NCI-H524 treated with DMSO at 0.1 percent for 48 hours (cell line): ENCODE measurements around the gene ATP5IF1.

ENCODE experiments used
- DNase-seq: peaks from one replicate; lab custom pipeline; 2025; lab: John Stamatoyannopoulos, UW

ATP5IF1 gene

DNA sequence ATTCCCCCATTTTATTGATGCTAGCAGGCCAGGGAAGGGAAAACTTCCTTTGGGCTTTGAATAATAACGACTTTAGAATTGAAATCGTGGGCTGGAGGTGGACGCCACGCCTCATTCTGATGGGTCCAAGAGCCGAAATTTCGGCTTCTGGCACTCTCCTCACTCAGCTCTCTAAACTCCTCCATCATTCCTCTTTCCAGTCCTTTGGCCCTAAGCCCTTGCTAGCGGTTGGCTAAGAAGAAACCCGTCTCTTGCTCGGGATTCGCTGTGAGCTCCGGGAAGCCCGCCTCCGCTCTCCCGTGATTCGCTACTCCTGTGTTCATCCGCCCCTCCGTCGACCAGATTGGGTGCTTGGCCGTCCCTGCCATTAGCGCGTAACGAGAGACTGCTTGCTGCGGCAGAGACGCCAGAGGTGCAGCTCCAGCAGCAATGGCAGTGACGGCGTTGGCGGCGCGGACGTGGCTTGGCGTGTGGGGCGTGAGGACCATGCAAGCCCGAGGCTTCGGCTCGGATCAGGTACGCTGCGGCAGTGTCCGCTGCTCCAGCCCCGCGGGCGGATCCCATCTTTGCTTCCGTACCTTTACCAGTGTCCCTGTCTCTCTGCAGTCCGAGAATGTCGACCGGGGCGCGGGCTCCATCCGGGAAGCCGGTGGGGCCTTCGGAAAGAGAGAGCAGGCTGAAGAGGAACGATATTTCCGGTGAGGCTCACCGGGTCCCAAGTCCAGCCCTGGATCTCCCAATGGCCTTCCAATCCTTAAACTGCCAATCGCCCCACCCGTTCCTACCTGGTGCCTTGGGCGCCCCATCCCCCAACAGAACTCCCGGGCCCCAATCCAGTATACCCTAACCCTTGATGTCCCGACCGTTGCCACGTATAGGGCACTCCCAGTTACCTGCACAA lies at the start of gene ATP5IF1:
TSS of gene ATP5IF1 (plus strand) at position 370 of the 901 bp plus-strand sequence. CDS start at position 430, 60 bp downstream.
- DNase-seq = peak; percentile 84

DNA sequence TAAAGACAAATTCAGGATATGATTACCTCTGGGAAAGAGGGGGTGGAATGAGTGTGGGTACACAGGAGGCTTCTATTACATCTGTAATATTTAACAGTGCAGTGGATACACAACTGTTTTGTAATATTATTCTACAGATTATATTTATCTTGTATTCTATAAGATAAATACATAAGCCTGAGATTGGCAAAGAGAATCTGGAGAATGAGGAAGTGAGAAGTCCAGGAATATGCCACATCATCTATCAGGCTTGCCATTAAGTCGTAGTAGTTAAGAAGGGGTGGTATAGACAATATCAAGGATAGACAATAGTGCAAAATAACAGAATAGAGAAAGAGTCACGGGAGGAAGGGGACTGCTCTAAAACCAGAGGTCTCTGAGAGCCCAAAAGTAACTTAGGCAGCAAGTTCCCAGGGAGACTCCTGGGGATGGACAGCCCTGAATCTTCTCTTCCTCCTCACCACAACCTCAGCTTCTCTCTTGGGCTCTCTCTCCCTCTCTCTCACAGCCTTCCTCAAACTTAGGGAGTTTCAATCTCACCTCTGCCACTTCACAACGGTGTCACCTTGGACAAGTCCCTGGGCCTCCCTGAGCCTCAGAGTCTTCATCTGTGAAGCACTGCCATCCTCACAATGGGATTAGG lies 45.5 kb upstream of the ATP5IF1 start:
- no peak for DNase-seq

DNA sequence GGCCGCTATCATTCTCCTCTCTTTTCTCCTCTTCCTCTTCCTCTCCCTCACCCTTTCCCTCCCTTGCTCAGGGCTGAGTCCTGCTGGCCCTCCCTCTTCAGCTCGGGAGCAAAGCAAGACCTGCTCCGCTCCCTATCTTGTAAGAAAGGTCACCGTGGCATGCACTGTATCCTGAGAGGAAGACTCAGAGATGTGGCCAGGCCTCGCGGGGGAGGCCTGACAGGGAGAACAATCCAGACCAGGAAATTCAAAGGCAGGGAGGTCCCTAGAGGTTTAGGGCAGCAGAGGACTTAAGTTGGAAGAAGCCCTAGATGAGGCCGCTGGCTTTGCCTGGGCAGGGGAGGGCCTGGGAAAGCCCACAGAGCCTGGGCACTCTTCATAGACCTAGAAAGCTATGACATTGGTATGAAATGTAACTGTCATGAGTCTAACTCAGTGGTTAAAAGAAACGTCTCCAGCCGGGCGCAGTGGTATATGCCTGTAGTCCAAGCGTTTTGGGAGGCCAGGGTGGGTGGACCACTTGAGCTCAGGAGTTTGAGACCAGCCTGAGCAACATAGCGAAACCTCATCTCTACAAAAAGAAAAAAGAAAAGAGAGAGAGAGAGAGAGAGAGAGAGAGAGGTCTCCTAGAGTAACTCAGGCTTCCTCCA lies 44.8 kb upstream of the ATP5IF1 start:
- no peak for DNase-seq

DNA sequence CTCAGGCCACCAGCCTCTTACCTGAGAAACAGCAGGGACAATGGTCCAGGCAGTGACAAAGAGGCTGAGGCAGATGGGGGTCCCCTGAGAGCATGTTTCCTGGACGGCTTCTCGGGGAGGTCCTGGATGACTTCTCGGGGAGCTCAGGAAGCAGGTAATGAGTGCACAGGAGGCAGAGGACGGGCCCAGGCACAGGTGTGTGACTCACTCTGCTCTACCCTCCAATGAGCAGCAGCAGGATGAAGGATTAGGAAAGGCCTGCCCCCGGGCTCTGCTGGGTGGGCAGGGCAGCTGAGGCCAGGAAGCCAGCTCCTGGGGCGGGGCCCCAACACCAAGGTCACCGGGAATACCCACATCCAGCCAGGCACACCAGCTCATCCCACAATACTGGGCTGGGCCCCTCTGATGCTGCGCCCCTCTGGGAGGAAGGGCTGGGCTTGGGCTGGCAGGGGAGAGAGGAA lies 42.2 kb upstream of the ATP5IF1 start:
- DNase-seq = no peak

DNA sequence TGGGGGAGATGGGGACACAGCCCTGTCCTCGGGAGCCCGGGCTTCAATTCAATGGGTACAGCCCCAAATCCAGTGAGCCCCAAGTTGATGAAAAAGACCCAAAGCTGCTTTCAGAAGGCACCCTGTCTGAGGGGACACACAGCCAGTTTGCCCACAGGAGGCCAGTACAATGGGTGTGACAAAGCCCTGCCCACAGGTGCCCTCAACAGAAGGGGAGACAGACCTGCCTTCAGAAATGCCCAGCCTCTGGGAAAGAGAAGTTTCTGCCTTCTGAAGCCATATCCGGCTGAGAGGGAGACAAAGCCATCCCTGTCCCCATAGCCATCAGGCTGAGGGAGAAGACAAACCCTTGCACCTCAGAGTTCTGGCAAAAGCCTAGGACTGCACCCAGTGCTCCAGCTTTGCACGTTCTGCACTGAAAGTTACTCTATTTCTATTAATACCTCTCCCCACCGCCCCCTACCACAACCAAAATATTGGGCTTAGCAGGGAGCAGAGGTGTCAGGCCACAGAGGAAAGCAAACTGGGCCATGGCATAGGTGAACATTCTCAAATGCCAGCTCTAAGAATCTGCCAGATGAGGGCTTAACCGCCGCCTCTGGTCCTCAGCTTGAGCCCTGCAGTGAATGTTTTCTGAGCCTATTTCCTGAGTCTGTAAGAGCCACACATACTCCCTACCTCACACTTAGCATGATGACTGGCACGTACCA lies 41.4 kb upstream of the ATP5IF1 start:
- DNase-seq = no peak

DNA sequence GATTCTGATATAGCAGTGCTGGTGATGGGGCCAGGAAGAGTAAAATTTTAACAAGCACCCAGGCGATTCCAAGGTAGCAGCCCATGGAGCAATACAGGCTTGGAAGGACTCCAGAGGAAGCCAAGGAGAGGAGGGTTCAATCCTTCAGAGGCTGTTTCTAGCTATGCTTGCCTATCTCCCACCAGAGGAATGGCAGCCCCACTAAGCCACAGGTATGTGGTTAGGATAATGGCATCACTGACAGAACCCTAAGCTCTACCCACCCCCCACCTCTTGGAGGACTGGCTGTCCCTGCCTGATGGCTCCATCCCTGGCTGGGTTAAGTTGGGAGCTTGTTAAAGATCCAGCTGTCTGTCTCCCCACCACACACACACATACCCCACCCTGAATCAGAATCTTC lies 40.1 kb upstream of the ATP5IF1 start:
- DNase-seq = no peak

DNA sequence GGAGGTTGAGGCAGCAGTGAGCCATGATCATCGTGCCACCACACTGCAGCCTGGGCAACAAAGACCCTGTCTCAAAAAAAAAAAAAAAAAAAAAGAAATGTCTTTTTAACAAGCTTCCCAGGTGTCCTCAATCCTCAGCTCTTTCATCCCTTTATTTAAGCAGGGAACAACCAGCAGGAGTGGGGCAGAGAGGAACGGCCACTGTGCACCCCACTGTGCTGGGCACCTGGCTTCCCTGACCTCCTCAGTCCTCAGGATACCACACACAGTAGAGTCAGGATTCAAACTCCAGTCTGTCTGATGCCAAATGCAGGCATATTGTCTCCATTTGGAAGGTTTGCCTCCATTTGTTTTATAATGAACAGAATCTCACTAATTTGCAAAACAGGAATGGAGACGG lies 39.6 kb upstream of the ATP5IF1 start:
- DNase-seq = no peak

DNA sequence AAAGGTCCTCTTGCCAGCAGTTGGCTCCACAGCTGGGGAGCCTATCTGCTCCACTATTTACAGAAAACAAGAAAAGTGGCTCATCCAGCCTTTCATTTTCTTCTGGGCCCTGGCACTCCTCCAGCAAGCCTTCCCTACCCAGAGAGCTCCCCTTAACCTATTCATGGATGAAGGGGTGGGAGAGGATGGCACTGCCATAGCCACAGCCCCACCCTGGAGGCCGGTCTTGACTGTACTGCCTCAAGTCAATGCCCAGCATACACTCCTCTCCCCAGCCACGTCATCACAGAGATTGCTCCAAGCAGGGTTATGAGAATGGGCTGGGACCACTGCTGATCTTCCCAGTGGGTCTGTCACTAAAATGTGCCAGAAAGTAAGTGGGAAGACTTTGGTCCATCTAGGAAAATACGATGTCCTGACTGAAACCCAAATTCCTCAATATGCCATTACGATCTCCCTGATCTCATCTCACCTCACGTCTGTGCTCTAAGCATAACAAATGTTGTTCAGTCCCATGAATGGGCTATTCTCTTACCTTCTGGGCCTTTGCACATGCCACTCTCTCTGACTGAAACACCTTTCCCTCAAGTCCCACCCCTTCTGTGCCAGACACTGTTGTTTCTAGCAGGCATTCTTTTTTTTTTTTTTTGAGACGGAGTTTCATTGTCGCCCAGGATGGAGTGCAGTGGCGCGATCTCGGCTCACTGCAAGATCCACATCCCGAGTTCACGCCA lies 38.1 kb upstream of the ATP5IF1 start:
- no peak for DNase-seq

DNA sequence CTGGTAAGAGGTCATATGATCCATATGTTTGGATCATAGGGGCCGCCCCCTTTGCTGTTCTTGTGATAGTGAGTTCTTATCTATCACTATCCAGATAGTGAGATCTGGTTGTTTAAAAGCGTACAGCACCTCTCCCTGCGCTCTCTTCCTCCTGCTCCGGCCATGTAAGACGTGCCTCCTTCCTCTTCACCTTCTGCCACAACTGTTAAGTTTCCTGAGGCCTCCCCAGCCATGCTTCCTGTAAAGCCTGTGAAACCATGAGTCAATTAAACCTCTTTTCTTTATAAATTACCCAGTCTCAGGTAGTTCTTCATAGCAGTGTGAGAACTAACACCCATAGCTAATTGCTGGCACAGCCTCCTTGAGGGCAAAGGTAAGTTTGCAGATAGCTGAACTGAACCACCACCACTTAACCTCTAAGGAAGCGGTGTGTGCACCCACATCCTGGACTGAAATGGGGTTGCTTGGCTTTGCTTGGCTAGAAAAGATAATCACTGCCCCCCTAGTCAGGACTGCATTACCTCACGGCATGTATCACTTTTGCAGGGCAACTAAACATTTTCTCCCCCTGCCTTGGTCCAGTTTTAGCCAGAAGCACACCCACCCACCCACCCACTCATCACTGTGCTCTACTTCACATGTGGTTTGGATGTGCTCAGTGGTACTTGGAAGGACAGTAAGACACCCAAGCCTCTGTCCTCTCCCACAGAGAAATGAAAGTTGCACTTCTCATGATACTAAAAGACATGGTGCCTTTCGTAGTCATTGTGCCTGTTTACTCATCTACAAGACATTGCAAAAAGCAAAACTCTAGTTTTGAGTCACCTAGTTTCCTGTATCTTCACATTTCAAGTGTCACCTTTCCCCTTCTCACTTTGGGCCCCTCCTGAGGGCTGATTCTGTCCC lies 36.3 kb upstream of the ATP5IF1 start:
- DNase-seq = no peak

DNA sequence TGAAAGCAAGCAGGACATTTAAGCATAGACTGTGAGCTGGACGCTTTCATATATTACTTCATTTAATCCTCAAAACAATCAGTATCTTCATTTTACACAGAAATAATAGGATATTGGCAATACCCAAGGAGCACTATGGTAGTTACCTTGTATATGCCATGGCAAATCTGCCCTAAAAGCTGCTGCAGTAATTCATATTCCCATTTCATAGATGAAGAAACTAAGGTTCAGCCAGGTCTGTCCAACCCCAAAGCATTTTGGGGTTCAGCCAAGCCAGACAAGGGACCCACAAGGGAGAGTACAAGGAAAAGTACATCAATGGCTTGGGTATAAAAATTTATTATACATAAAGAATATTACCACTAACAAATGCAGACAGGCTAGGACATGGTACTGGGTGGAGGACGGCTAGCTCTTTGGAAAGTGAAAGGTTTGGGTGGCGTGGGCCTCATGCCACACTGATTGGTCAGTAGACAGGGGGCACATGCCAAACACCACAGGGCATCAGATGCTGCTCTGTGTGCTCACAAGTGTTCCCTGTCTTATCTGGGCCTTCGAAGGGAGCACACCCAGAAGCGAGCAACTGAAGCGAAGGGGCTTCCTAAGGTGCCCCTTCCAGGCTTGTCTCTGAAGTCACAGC lies 35.6 kb upstream of the ATP5IF1 start:
- DNase-seq = no peak

DNA sequence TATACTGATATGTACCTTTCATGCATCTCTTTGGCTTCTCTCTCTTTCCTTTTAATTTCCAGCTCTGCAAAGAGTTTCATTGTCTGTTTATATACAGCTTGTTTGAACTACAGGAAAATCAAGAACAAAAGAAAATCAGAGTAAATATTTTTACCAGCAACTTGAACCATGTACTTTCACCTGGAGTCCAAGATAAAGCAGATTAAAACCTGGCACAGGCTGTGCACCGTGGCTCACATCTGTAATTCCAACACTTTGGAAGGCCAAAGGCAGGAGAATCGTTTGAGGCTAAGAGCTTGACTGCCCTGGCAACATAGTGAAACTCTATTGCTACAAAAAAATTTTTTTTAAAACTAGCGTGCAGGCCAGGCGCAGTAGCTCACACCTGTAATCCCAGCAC lies 30.7 kb upstream of the ATP5IF1 start:
- DNase-seq = no peak

DNA sequence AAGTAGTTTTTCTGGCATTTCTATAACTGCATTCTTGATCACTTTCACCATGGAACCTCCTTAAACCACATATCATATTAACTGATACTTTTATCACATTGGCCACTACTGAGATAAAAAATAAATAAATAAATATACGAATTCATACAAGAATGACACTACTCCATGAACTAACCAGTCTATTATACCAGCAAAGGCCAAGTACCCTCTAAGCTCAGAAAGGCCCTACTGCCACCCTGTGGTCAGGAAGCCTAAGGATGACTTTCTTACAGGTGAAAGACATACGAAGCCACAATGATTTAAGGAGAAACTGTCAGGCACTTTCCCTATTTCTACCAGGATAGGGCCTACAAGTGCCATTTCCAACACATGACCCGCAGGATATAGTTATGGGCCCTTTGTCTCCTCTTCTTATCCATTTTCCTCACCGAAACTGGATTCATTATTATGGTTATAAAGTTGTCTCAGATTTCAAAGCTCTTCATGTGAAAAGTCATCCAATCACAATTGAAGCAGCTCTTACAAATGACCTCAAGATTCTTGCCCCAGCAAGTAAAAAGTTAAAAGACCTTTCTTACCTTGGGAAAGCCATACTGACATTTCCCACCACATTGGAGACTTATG lies 27.0 kb upstream of the ATP5IF1 start:
- DNase-seq = peak; percentile 3

DNA sequence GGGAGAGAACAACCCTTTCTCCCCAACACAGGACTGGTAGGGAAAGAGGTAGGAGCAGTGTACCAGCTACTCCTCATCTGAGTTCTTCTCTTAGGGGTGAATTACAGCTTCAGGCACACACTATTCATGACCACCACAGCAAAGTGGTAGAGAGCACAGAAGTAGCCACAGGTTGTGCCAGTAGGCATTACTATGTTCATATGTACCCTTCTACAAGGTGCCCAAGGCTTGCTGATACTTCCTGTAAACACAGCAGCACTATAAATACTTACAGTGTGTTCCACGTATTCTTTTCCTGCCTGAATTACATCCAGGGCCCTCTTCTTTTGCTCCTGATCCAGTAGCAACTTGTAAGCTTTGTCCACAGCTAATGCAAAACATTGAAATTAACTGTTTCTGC lies 26.2 kb upstream of the ATP5IF1 start:
- DNase-seq = no peak

DNA sequence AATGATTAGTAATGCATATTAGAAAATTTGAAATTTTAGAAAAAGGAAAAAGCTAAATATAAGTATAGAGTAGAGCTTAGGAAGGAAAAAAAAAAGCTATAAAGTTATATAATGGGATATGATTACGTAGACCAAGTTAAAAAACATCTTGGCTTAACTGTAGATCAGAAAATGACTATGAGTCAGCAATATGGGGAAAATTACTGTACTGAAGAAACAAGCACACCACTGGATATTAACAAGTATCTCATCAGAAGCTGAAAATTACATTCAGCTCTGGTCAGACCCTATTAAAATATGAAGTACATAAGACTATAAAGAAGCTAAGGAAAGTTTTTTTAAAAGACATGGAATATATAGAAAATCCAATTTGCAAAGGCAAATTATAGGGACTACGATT lies 22.6 kb upstream of the ATP5IF1 start:
- no peak for DNase-seq

DNA sequence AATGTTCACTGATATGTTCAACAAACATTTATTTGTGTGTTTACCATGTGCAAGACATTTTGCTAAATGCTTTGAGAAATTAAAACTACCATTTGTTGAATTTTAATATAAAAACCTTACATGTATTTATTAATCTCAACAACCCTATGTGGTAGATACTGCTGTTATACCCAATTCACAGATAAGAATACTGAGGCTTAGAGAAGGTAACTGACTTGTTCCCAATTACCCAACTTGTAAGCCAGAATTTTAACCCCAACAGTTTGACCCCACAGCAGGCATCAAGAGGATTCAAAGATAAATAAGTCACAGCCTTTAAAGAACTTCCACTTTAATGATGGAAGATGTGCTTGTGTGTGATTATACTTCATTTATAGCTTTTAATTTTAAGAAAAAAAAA lies 6.8 kb upstream of the ATP5IF1 start:
- no peak for DNase-seq

DNA sequence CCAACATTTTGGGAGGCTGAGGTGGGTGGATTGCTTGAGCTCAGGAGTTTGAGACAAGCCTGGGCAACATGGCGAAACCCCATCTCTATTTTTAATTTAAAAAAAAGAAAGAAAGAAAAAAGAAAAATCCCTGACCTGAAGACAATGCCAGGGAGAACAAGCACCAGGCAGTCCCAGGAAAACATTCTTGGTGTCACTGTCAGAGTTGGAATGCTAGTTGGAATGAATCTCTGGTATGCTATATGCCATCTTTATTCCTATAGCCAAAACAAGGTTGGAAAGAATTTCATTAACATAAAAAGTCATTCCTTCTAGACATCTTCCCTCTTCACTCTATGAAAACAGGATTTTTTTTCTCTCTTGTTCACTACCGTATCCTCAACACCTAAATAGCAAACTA lies 5.9 kb upstream of the ATP5IF1 start:
- DNase-seq = no peak

DNA sequence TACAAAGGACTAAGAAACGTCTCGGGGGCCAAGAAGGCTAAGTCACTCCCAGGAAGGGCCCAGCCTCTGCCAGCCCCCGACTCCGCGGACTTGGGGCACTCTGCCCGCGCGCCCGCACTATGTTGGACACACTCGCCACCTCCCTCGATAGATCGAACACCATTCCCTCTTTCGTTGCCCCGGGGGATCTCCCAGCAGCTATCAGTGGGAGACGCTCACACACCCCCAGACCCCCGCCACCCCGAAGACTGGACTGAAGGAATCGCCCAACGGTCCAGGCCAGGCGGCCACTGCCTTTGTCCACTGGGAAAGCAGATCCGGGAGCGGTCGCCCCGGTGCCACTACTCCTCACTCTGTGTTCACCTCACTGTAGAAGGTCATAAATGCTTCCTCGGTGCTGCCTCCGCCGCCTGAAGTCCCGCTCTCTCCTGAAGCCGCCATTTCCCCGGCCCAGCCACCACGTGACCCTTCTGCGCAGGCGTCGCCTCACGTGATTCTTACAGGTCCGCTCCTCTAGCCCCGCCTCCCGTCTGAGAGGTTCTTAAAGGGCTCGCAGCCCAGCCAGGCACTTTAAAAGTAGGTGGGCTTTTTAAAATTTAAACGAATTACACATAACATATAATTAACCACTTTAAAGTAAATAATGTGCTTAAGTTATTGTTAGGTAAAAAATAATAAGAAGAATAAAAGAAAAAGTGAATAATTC lies 3.2 kb upstream of the ATP5IF1 start, which contains the start of gene DNAJC8:
TSS of gene DNAJC8 (minus strand) at position 472 of the 706 bp plus-strand sequence. CDS start at position 441, 31 bp downstream.
- peak; percentile 34 for DNase-seq

DNA sequence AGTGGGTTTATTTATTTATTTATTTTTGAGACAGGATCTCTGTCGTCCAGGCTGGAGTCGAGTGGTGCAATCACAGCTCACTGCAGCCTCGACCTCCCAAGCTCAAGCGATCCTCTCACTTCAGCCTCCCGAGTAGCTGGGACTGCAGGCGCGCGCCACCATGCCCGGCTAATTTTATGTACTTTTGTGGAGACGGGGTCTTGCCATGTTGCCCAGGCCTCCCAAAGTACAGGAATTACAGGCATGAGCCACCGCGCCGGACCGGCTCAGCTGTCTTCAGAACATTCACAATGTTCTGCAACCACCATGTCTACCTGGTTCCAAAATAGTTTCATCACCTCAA lies 2.7 kb upstream of the ATP5IF1 start:
- no peak for DNase-seq
